Adrenal gland (tissue), 12 donors: ENCODE measurements around the gene NHSL1. TPM values are rescaled to one million over a fixed set of nuclear protein-coding genes. Genes with fewer than 3 reads are reported as not detected.

Experiments used
- DNase-seq, 7 donors: peaks; one replicate each; pipeline ENCODE4 v3.0.0-alpha.2; 2019 to 2020
- H3K27ac ChIP-seq, 5 donors: fragments of 200-600 bp; sonication (generic) in 4 of 5; 1 replicate in 3 of 5; 2 replicates in 2 of 5; pipeline versions ENCODE4 v1.5.1 to v1.8.0; 2016 to 2020; ENCODE audit warnings: mild to moderate bottlenecking in 1 of 5
- H3K27me3 ChIP-seq: fragments of 200-600 bp; 2 replicates; pipeline ENCODE4 v1.8.0; 2021
- H3K36me3 ChIP-seq, 2 donors: fragments of 200-600 bp; replicated peaks in 1 of 2; 1 replicate in 1 of 2; 2 replicates in 1 of 2; pipeline versions ENCODE4 v1.5.1 to v1.8.0; 2018 to 2022
- H3K4me1 ChIP-seq, 2 donors: fragments of 200-600 bp; replicated peaks in 1 of 2; 1 replicate in 1 of 2; 2 replicates in 1 of 2; pipeline versions ENCODE4 v1.5.1 to v1.8.0; 2018 to 2021
- H3K4me3 ChIP-seq, 4 donors: fragments of 200-600 bp; sonication (generic) in 3 of 4; one replicate each; pipeline ENCODE4 v1.5.1; 2016 to 2018
- H3K9me3 ChIP-seq, 3 donors: fragments of 200-600 bp; sonication (generic) in 1 of 3; replicated peaks in 1 of 3; 1 replicate in 2 of 3; 2 replicates in 1 of 3; pipeline versions ENCODE4 v1.5.1 to v1.8.0; 2016 to 2021
- CTCF ChIP-seq, 6 experiments: fragments of 450-650 bp in 4 of 6; fragments of 200-600 bp in 2 of 6; sonication (generic) in 1 of 6; IDR thresholded peaks; 1 replicate in 5 of 6; 2 replicates in 1 of 6; pipeline versions ENCODE4 v1.5.1 to v1.8.0; 2016 to 2021; ENCODE audit warnings: antibody characterized with exemption in 6 of 6, mild to moderate bottlenecking in 2 of 6, moderate library complexity in 1 of 6
- POLR2A ChIP-seq, 2 donors: fragments of 450-650 bp; IDR thresholded peaks; one replicate each; pipeline ENCODE4 v1.6.1; 2017; ENCODE audit warnings: antibody characterized with exemption in 2 of 2, mild to moderate bottlenecking in 2 of 2, moderate library complexity in 1 of 2
- WGBS, 4 donors: extraction: QIAGEN DNeasy Blood & Tissue Kit in 2 of 4; methylation state at CpG; one replicate each; pipeline versions ENCODE4 v1.1.5 to v1.1.7; 2013 to 2017; 5-methylcytosine and 5-hydroxymethylcytosine counted together
- intact Hi-C, 2 donors: fragments of 100-400 bp; cut with DNase I; formaldehyde crosslinking; loops; one replicate each; pipeline versions ENCODE4 v1.14.1 to v1.15.0; 2022 to 2023
- polyA plus RNA-seq, 3 donors: library from polyadenylated mRNA; stranded (reverse); fragments of 200-250 nt in 2 of 3; fragments of 350-450 nt in 1 of 3; fragmentation: Illumina TruSeq in 1 of 3; extraction: RNeasy Lipid Tissue Mini Kit (QIAGEN cat#74804) in 1 of 3; gene quantifications; one replicate each; pipeline ENCODE4 v1.2.3, GENCODE V29; 2013 to 2014
- total RNA-seq, 9 donors: library from RNA; depleted of rRNA in 4 of 9; stranded (reverse); fragments of >200 nt in 4 of 9; fragments of 120-200 nt in 1 of 9; fragmentation: NEBNext Ultra II Directional in 1 of 9; extraction: Animal tissue kit (Norgen Biotek cat#: 25700) in 1 of 9; gene quantifications; one replicate each; pipeline versions ENCODE4 v1.1.0 to v1.2.4, GENCODE V29; 2013 to 2023
- donor health status: healthy with polysubstance abuse.
- donor health status: Bipolar disorder and iron deficiency.
- donor health status: DM: yes; HTN: yes; CAD: no.
- donor health status: DM: no; HTN: no; CAD: no.
- donor health status: DM: no; HTN: no; CAD: no.
- donor health status: DM: yes; HTN: yes; CAD: no.

Gene NHSL1
- total and polyA plus RNA-seq, 12 donors, result 1.2 to 12.7 (median 5.3) TPM

- Histone ChIP-seq H3K4me1 (no peaks in the 10 kb centered on the region), H3K36me3 (no peaks in the 10 kb centered on the region), H3K27me3 (no peaks in the 10 kb centered on the region), H3K27ac (no peak overlapping the region), H3K9me3 (no peaks in the 10 kb centered on the region), H3K4me3 (no peak overlapping the region)
- WGBS, 4 donors, result 75 to 86% (median 82%) methylated on average over 3 of the region's 3 CpGs
- TF ChIP-seq POLR2A (IDR thresholded peaks at IDR 0.05) (no peak), CTCF (IDR thresholded peaks at IDR 0.05) (no peak)
- no peak for DNase-seq
- intact Hi-C loops, result no loop called here
These were observed 528 bp downstream of the NHSL1 start for GRCh38 chr6:138498629-138499302.

- no peaks in the 10 kb centered on the region for H3K27me3 ChIP-seq
- intact Hi-C loops, result no loop called here
- H3K27ac ChIP-seq, result no peak overlapping the region
- H3K4me1 ChIP-seq, result no peaks in the 10 kb centered on the region
- no peaks in the 10 kb centered on the region for H3K9me3 ChIP-seq
- DNase-seq, result no peak
- H3K4me3 ChIP-seq, result no peak overlapping the region
- no peak for TF ChIP-seq CTCF (IDR thresholded peaks at IDR 0.05)
- TF ChIP-seq POLR2A (IDR thresholded peaks at IDR 0.05), result no peak
- 84 to 94% (median 92%) methylated on average over 2 of the region's 2 CpGs for WGBS, 4 donors
- H3K36me3 ChIP-seq, result no peaks in the 10 kb centered on the region
These were observed 2.0 kb downstream of the NHSL1 start for GRCh38 chr6:138497286-138497685.

GRCh38 chr6:138494312-138494711 is 5.0 kb downstream of the NHSL1 start:
- Histone ChIP-seq H3K4me3 (no peak overlapping the region), H3K27me3 (no peaks in the 10 kb centered on the region), H3K4me1 (no peaks in the 10 kb centered on the region), H3K9me3 (no peaks in the 10 kb centered on the region), H3K36me3 (no peaks in the 10 kb centered on the region), H3K27ac (no peak overlapping the region)
- DNase-seq, result no peak
- intact Hi-C loops, result no loop called here
- TF ChIP-seq CTCF (IDR thresholded peaks at IDR 0.05), result no peak
- TF ChIP-seq POLR2A (IDR thresholded peaks at IDR 0.05), result no peak

- no peak for DNase-seq
- H3K36me3 ChIP-seq, result no peaks in the 10 kb centered on the region
- WGBS, 4 donors, result 28 to 41% (median 33%) methylated on average over 5 of the region's 5 CpGs
- no peak overlapping the region for H3K27ac ChIP-seq
- no peaks in the 10 kb centered on the region for H3K9me3 ChIP-seq
- intact Hi-C loops, result no loop called here
- no peak for TF ChIP-seq POLR2A (IDR thresholded peaks at IDR 0.05)
- TF ChIP-seq CTCF (IDR thresholded peaks at IDR 0.05), result no peak
- no peaks in the 10 kb centered on the region for H3K27me3 ChIP-seq
- H3K4me1 ChIP-seq, result no peaks in the 10 kb centered on the region
- H3K4me3 ChIP-seq, result no peak overlapping the region
These were observed 5.9 kb downstream of the NHSL1 start for GRCh38 chr6:138493413-138493812.
